Stimulated activated effector memory CD8-positive, alpha-beta T cell treated with anti-CD3 and anti-CD28 coated beads, Interleukin-12 subunit alpha, Interleukin-12 subunit beta, amount 100 ng/mL, for 72 hours (primary cell): ENCODE results near the gene PACS2.

ENCODE experiments used
- ATAC-seq: fragments of 150-1000 bp; cut with Tn5 transposase; 2 replicates; pipeline ENCODE4 v1.10.0; 2021
- DNase-seq, 2 donors: peaks; one replicate each; pipeline ENCODE4 v3.0.0; 2021 to 2022; ENCODE audit warnings: low spot score in 2 of 2
- H3K27ac Mint-ChIP-seq: one replicate; pipeline ENCODE4 v1.8.0; 2022; ENCODE audit warnings: mild to moderate bottlenecking, mixed read lengths
- H3K36me3 Mint-ChIP-seq: one replicate; pipeline ENCODE4 v1.8.0; 2022; ENCODE audit warnings: mild to moderate bottlenecking, mixed read lengths
- H3K4me1 Mint-ChIP-seq: one replicate; pipeline ENCODE4 v1.8.0; 2022; ENCODE audit warnings: mixed read lengths
- H3K4me3 Mint-ChIP-seq: one replicate; pipeline ENCODE4 v1.8.0; 2022; ENCODE audit warnings: mild to moderate bottlenecking, mixed read lengths
- H3K9me3 Mint-ChIP-seq: one replicate; pipeline ENCODE4 v1.8.0; 2022; ENCODE audit warnings: mixed read lengths

PACS2 gene

DNA sequence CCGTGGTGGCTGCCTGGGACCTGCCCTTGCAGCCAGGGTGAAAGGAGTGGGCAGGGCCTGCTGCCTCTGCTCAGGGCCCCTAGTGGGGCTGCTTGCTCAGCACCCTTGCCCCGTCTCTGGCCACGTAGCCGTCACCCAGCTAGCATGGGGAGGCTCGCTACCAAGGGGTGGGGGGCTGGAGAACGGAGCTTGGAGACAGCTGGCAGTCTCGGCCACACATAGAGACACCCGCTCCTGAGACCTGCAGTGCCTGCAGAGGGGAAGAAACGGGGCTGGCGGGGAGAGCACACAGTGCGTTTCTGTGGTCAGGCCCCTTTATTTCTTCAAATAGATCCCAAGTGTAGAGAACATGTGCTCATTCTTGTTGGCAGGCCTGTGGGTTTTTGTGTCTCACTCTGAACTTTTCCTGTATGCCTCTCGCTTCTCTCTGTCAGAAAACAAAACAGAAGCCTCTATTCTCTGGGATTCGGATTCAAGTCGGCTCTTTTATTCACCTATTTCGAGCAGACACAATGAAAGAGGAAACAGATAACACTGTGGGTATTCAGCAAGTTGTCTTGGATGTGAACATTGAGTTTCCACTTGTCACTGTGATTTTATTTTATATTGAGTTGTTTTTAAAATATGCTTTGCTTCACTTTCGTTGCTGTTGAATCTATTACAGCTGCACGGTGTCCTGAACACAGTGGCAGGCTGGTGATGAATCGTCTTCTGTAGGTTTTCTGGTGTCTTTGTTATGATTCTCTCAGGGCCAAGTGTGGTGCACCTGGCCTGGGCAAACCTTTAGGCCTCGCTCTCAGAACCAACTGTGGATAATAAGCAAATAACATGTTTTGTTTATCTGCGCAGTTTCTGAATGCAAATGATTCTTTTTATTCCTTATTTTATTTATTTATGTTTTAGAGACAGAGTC, 26.5 kb downstream of the PACS2 start:
- H3K4me3 Mint-ChIP-seq = no peak overlapping the region
- DNase-seq (no peak), ATAC-seq (no peak)
- no peaks in the 10 kb centered on the region for H3K36me3 Mint-ChIP-seq
- H3K9me3 Mint-ChIP-seq = no peaks in the 10 kb centered on the region
- H3K27ac Mint-ChIP-seq = no peak overlapping the region
- no peaks in the 10 kb centered on the region for H3K4me1 Mint-ChIP-seq

GRCh38 chr14:105343194-105343593, 28.6 kb downstream of the PACS2 start:
- no peaks in the 10 kb centered on the region for H3K9me3 Mint-ChIP-seq
- ATAC-seq (no peak), DNase-seq (no peak)
- no peaks in the 10 kb centered on the region for H3K4me1 Mint-ChIP-seq
- H3K36me3 Mint-ChIP-seq = no peaks in the 10 kb centered on the region
- no peak overlapping the region for H3K4me3 Mint-ChIP-seq
- H3K27ac Mint-ChIP-seq = peak overlapping the region; percentile 6

- Mint-ChIP-seq H3K36me3 (no peaks in the 10 kb centered on the region), H3K4me3 (no peak overlapping the region), H3K9me3 (no peaks in the 10 kb centered on the region), H3K27ac (no peak overlapping the region), H3K4me1 (no peaks in the 10 kb centered on the region)
- DNase-seq (no peak), ATAC-seq (no peak)
These were observed 31.6 kb downstream of the PACS2 start for GRCh38 chr14:105346200-105346533.

GRCh38 chr14:105346876-105347586, 32.5 kb downstream of the PACS2 start:
- ATAC-seq = no peak
- Mint-ChIP-seq H3K27ac (no peak overlapping the region), H3K4me3 (no peak overlapping the region), H3K36me3 (no peaks in the 10 kb centered on the region), H3K9me3 (no peaks in the 10 kb centered on the region), H3K4me1 (no peaks in the 10 kb centered on the region)
- DNase-seq = no peak

DNA sequence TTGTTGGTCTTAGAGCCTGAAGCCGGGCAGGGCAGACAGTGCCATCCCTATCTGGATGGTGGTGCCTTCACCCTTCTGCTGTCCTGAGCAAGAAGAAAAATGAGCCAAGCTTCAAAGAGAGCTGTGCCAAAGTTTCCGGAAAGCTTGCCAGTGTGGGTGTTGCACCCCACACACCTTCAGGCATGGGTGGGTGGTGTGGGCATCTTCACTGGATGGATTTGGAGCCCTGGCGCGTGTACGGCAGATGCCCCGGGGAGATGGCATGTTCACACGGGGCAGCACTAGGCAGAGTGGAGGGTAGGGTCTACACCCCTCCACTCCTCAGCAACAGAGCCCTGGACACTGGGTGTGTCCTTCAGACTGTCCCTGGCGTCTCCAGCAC, 33.0 kb downstream of the PACS2 start:
- H3K4me1 Mint-ChIP-seq = no peaks in the 10 kb centered on the region
- no peak overlapping the region for H3K27ac Mint-ChIP-seq
- no peak for DNase-seq
- no peaks in the 10 kb centered on the region for H3K36me3 Mint-ChIP-seq
- no peaks in the 10 kb centered on the region for H3K9me3 Mint-ChIP-seq
- no peak for ATAC-seq
- H3K4me3 Mint-ChIP-seq = no peak overlapping the region

DNA sequence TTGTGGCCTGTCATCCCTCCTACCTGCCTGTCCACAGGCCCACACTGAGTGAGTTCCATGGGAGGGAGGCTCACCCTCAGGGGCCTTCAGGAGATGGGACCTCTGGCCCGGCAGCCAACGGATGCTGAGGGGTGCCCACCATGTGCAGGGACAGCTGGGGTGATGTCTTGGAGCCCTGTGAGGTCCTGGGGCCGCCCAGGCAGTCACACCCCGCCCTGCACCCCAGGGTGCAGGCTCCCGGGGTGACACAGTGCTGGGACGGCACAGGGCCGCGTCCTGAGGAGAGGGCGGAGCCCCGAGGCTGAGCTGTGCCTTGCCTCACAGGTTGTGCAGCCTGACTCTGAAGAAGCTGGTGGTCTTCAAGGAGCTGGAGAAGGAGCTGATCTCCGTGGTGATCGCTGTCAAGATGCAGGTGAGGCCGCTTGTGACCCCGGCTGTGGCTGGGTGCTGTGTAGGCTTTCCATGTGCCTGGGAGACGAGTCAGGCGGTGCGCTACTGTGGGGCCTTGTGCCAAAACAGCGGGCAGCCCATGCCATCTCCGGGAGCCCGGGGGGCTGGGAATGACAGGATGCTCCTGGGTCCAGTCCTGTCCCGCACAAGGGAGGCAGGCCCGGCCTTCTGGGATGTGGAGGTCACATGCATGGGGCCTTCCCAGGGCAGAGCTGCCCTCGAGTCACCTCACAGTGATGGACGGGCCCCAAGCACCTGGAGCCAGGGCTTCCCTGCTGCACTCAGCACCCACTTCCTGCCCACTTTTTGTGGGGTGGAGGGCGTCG, 33.8 kb downstream of the PACS2 start:
- H3K4me3 Mint-ChIP-seq = no peak overlapping the region
- H3K4me1 Mint-ChIP-seq = no peaks in the 10 kb centered on the region
- no peak overlapping the region for H3K27ac Mint-ChIP-seq
- no peaks in the 10 kb centered on the region for H3K9me3 Mint-ChIP-seq
- no peaks in the 10 kb centered on the region for H3K36me3 Mint-ChIP-seq
- DNase-seq (no peak), ATAC-seq (no peak)

DNA sequence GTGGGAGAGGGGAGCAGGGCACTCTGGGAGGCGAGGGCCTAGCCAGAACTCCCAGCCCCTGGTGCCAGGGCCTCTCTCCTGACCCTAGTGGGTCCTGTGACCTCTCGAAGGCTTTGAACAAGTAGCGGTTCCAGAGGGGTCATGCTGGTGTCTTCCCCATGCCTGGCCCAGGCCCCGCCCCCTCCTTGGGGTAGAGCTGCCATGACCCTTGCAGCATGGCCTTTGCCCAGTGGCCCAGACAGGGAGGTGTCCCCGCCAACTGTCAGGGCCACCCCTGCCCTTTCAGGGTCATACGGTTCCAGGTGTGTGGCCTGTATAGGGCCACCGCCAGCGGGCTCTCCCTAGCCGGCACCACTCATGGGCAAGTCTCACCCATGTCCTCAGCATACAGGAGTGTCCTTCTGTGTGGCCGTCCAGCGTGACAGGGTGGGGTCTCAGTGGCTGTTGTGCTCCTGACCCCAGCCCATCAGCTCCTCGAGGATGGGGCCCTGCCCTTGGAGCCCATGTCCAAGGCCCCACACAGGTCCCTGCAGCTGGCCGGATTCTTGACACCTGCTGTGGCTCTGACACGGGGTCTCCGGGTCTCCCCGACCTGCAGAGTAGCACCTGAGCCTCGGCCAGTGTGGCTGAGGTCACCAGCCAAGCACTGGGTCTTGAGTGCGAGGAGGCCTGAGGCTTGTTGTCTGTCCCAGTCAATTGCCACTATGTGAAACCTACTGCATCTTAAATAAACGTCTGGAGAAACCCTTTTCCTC, 34.6 kb downstream of the PACS2 start:
- no peaks in the 10 kb centered on the region for H3K36me3 Mint-ChIP-seq
- ATAC-seq (no peak), DNase-seq (no peak)
- no peak overlapping the region for H3K4me3 Mint-ChIP-seq
- no peaks in the 10 kb centered on the region for H3K4me1 Mint-ChIP-seq
- H3K27ac Mint-ChIP-seq = no peak overlapping the region
- H3K9me3 Mint-ChIP-seq = no peaks in the 10 kb centered on the region

GRCh38 chr14:105349992-105350391, 35.4 kb downstream of the PACS2 start:
- ATAC-seq (no peak), DNase-seq (no peak)
- Mint-ChIP-seq H3K4me3 (no peak overlapping the region), H3K9me3 (no peaks in the 10 kb centered on the region), H3K4me1 (no peaks in the 10 kb centered on the region), H3K27ac (no peak overlapping the region), H3K36me3 (no peaks in the 10 kb centered on the region)

- DNase-seq (no peak), ATAC-seq (no peak)
- no peak overlapping the region for H3K4me3 Mint-ChIP-seq
- no peaks in the 10 kb centered on the region for H3K36me3 Mint-ChIP-seq
- H3K27ac Mint-ChIP-seq = no peak overlapping the region
- no peaks in the 10 kb centered on the region for H3K4me1 Mint-ChIP-seq
- no peaks in the 10 kb centered on the region for H3K9me3 Mint-ChIP-seq
These were observed 36.1 kb downstream of the PACS2 start for GRCh38 chr14:105350450-105351244.

- Mint-ChIP-seq H3K27ac (no peak overlapping the region), H3K9me3 (no peaks in the 10 kb centered on the region), H3K4me1 (no peaks in the 10 kb centered on the region), H3K36me3 (no peaks in the 10 kb centered on the region), H3K4me3 (no peak overlapping the region)
- DNase-seq (no peak), ATAC-seq (no peak)
These were observed 36.9 kb downstream of the PACS2 start for GRCh38 chr14:105351410-105351809.

- no peaks in the 10 kb centered on the region for H3K4me1 Mint-ChIP-seq
- H3K36me3 Mint-ChIP-seq = no peaks in the 10 kb centered on the region
- no peak overlapping the region for H3K4me3 Mint-ChIP-seq
- ATAC-seq (peak; percentile 95), DNase-seq (peak; percentile 86 to 93)
- no peaks in the 10 kb centered on the region for H3K9me3 Mint-ChIP-seq
- no peak overlapping the region for H3K27ac Mint-ChIP-seq
These were observed 37.6 kb downstream of the PACS2 start for GRCh38 chr14:105351920-105352851.

- Mint-ChIP-seq H3K36me3 (no peaks in the 10 kb centered on the region), H3K4me3 (no peak overlapping the region), H3K4me1 (no peaks in the 10 kb centered on the region), H3K27ac (no peak overlapping the region), H3K9me3 (no peaks in the 10 kb centered on the region)
- no peak for ATAC-seq
- DNase-seq = no peak
These were observed 38.6 kb downstream of the PACS2 start for GRCh38 chr14:105353136-105353535.

- Mint-ChIP-seq H3K27ac (no peak overlapping the region), H3K9me3 (no peaks in the 10 kb centered on the region), H3K4me3 (no peak overlapping the region), H3K4me1 (no peaks in the 10 kb centered on the region), H3K36me3 (no peaks in the 10 kb centered on the region)
- no peak for ATAC-seq
- no peak for DNase-seq
These were observed 40.0 kb downstream of the PACS2 start for GRCh38 chr14:105354541-105354940.
